Activated naive CD8-positive, alpha-beta T cell treated with anti-CD3 and anti-CD28 coated beads, Interleukin-2, amount 50 U/mL, for 16 hours (primary cell): ENCODE data around the gene IL12A.

Experiments
- DNase-seq: peaks from one replicate; pipeline ENCODE4 v3.0.0-alpha.2; 2020; ENCODE audit warnings: low read depth, low spot score

Gene IL12A

GRCh38 chr3:160027541-160028195 is 39.0 kb downstream of the IL12A start:
- DNase-seq: no peak

DNA sequence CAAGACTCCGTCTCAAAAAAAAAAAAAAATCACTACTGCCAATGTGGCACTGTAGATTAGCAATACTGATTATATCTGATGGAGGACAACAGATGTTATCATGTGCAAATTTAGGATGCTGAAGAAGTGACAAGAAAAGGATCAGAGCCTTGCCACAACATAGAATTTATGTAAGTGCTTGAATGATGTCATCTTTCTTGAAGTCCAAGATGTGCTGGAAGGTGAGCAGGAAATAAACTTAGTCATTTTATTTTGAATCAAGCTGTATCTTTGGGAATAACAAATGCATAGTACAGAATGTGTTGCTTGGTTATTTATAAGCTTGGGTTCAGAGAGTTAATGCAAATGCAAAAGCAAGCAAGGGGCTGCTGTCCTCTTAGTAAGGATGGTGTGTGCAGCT is 47.1 kb downstream of the IL12A start:
- no peak for DNase-seq

- DNase-seq: no peak
Observed at GRCh38 chr3:160038862-160039562, 50.4 kb downstream of the IL12A start.

DNA sequence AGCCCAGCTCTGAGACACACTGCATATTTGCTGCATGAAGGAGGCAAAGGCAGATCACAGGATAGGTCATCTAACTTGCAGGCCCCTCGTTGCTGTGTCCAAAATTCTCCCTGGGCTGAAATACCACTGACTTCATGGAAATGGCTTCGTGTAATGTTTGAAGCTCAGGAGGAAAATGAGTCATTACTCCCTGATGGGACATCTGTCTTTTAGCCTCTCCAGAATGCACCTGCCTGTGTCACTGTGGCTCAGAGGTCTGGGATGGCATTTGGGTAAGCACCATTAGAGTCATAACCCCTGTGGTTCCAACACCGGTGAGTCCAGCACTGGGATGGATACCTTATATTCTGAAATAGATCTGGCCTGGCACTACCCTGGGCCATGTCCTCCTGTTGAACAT is 51.5 kb downstream of the IL12A start:
- no peak for DNase-seq

GRCh38 chr3:160041465-160041864 is 52.8 kb downstream of the IL12A start:
- DNase-seq: no peak

GRCh38 chr3:160044121-160044520 is 55.5 kb downstream of the IL12A start:
- DNase-seq: no peak
